PC-9 (cell line): ENCODE measurements around the gene CTU2. TPM values are rescaled to one million over a fixed set of nuclear protein-coding genes. Genes with fewer than 3 reads are reported as not detected.

Experiments
- BruUV-seq: library from RNA; stranded (reverse); fragments of 400-500 nt; replicated peaks from 2 replicates; lab custom pipeline; 2021; lab: Mats Ljungman, UMichigan
- CTCF ChIA-PET: fragments of 300-600 bp; sonication (Branson Sonifier 250); formaldehyde crosslinking; loops from one replicate; lab custom pipeline; 2022; ENCODE audit warnings: antibody characterized with exemption; lab: Charles Lee
- POLR2A ChIA-PET: fragments of 300-600 bp; sonication (Branson Sonifier 250); formaldehyde crosslinking; loops from one replicate; lab custom pipeline; 2022; ENCODE audit warnings: antibody characterized with exemption; ENCODE audit not compliant: unreplicated experiment; lab: Charles Lee
- DNase-seq, 2 experiments: peaks; one replicate each; pipeline versions ENCODE4 v3.0.0 to v3.0.0-alpha.2; 2015 to 2022; ENCODE audit warnings: mixed read lengths in 1 of 2
- H2AFZ ChIP-seq: fragments of 200-600 bp; sonication (generic); 2 replicates; pipeline ENCODE4 v1.8.1; 2017; ENCODE audit warnings: antibody characterized with exemption
- H3F3A ChIP-seq: fragments of 200-600 bp; sonication (generic); 2 replicates; pipeline ENCODE4 v1.8.1; 2017; ENCODE audit warnings: antibody characterized with exemption, mild to moderate bottlenecking, low read depth; ENCODE audit not compliant: insufficient read depth
- H3K27ac ChIP-seq: fragments of 200-600 bp; sonication (generic); 2 replicates; pipeline ENCODE4 v1.6.1; 2016; ENCODE audit warnings: mixed run types
- H3K27me3 ChIP-seq: fragments of 200-600 bp; sonication (generic); 2 replicates; pipeline ENCODE4 v1.6.1; 2016; ENCODE audit warnings: low read depth, mixed run types; ENCODE audit not compliant: insufficient read depth
- H3K36me3 ChIP-seq: fragments of 200-600 bp; sonication (generic); 2 replicates; pipeline ENCODE4 v1.6.1; 2016; ENCODE audit warnings: low read depth, mixed run types
- H3K4me1 ChIP-seq: fragments of 200-600 bp; sonication (generic); replicated peaks from 2 replicates; pipeline ENCODE4 v1.6.1; 2016; ENCODE audit warnings: mixed run types; ENCODE audit not compliant: insufficient read depth
- H3K4me2 ChIP-seq: fragments of 200-600 bp; sonication (generic); 2 replicates; pipeline ENCODE4 v1.6.1; 2017; ENCODE audit warnings: mixed run types
- H3K4me3 ChIP-seq: fragments of 200-600 bp; sonication (generic); 2 replicates; pipeline ENCODE4 v1.6.1; 2016; ENCODE audit warnings: mixed run types
- H3K79me2 ChIP-seq: fragments of 200-600 bp; sonication (generic); 2 replicates; pipeline ENCODE4 v1.6.1; 2017; ENCODE audit warnings: low read depth, mixed run types
- H3K9me2 ChIP-seq: fragments of 200-600 bp; sonication (generic); 2 replicates; pipeline ENCODE4 v1.8.1; 2017; ENCODE audit warnings: mild to moderate bottlenecking; ENCODE audit not compliant: insufficient read depth
- H3K9me3 ChIP-seq: fragments of 200-600 bp; sonication (generic); 2 replicates; pipeline ENCODE4 v1.8.1; 2016; ENCODE audit warnings: low read depth; ENCODE audit not compliant: insufficient read depth
- H4K20me1 ChIP-seq: fragments of 200-600 bp; sonication (generic); 2 replicates; pipeline ENCODE4 v1.8.1; 2017; ENCODE audit not compliant: insufficient read depth
- CTCF ChIP-seq: fragments of 200-600 bp; sonication (generic); conservative IDR thresholded peaks from 2 replicates; pipeline ENCODE4 v1.6.1; 2017; ENCODE audit warnings: mixed run types, antibody characterized with exemption, mild to moderate bottlenecking, moderate library complexity
- EZH2 ChIP-seq: fragments of 200-600 bp; sonication (generic); IDR thresholded peaks from 2 replicates; pipeline ENCODE4 v1.8.0; 2017; ENCODE audit warnings: antibody characterized with exemption, low read depth
- intact Hi-C: fragments of 100-400 bp; cut with micrococcal nuclease; formaldehyde crosslinking; loops from one replicate; pipeline ENCODE4 v1.10.0; 2022; ENCODE audit not compliant: unreplicated experiment
- total RNA-seq: library from RNA; stranded (reverse); gene quantifications from 2 replicates; pipeline ENCODE4 v1.2.3, GENCODE V29; 2021

CTU2 gene
- total RNA-seq, 1 experiment from 2014 or later, result 20.0 TPM

DNA sequence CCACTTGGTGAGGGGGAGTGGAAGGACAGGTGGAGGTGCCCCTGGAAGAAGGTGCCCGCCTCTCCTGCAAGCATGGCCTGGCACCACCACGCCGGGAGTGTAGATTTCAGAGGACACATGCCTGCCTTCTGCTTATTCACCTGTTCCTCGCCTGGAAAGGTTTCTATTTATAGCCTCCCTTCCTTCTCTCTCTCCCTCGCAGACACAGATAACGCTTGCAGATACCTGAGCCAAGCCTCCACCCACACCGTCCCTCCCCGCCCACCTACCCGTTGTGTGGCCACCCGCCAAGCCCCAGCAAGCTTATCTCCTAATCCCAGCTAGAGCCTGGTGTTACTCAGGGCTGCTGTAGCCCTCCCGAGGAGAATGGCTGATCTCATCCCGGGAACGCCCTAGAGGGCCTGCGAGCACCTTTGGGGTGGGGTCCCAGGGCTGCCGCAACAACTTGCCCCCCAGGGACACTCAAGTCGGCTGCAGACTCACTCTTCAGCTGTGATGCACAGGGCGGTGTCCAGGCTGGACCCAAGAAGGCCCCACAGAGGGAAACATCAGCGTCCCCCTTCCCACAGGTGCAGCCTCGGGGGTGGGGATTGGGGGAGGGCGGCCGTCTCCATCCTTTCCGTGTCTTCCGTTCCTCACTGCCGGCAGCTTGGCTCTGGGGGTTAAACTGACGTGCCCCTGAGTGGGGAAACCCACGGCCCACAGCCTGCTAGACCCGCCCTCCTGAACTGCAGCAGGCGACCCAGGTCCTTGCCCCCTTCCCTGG is 18.1 kb upstream of the CTU2 start:
- no peaks in the 10 kb centered on the region for H3K27me3 ChIP-seq
- H3K79me2 ChIP-seq, result no peaks in the 10 kb centered on the region
- peak; percentile 79 to 88 for DNase-seq
- peaks cover 16% of the 10 kb centered on the region; the same call in 1 of the 2 replicates for H3F3A ChIP-seq
- H3K4me3 ChIP-seq, result no peak overlapping the region
- peaks cover 20% of the 10 kb centered on the region for H3K4me1 ChIP-seq
- ChIA-PET CTCF (interaction anchor here (0.7 to 1.2 kb wide), 4 partner anchors 14 to 234 kb away, joined by 4 to 9 read pairs (median 7); no protein-coding TSS in a partner anchor), POLR2A (interaction anchor here (0.5 to 1.0 kb wide), 4 partner anchors 55 to 504 kb away, joined by 3 to 24 read pairs (median 10); no protein-coding TSS in a partner anchor)
- H3K4me2 ChIP-seq, result peak overlapping the region; percentile 60
- H3K9me2 ChIP-seq, result no peaks in the 10 kb centered on the region
- H3K9me3 ChIP-seq, result no peaks in the 10 kb centered on the region
- no peak for TF ChIP-seq EZH2
- no peak for TF ChIP-seq CTCF
- no peak overlapping the region for H3K27ac ChIP-seq
- H3K36me3 ChIP-seq, result no peaks in the 10 kb centered on the region
- intact Hi-C loops, result loop anchor here (5.0 to 10.0 kb wide), 2 partner anchors 124 to 233 kb away; partner anchors contain the start of genes APRT and ZFPM1
- H4K20me1 ChIP-seq, result no peaks in the 10 kb centered on the region
- BruUV-seq, result no TSS peak
- no peak overlapping the region for H2AFZ ChIP-seq

GRCh38 chr16:88690341-88691128 is 15.8 kb upstream of the CTU2 start:
- CTCF ChIA-PET, result interaction anchor here (0.7 kb wide), 1 partner anchor 269 kb away, joined by 11 read pairs; no protein-coding TSS in a partner anchor
- Histone ChIP-seq H3F3A (peaks cover 13% of the 10 kb centered on the region; the same call in 1 of the 2 replicates), H3K9me3 (no peaks in the 10 kb centered on the region), H3K4me2 (no peak overlapping the region), H3K27ac (no peak overlapping the region), H3K27me3 (no peaks in the 10 kb centered on the region), H2AFZ (no peak overlapping the region), H3K79me2 (no peaks in the 10 kb centered on the region), H3K4me3 (no peak overlapping the region), H3K9me2 (no peaks in the 10 kb centered on the region), H3K4me1 (peaks cover 17% of the 10 kb centered on the region), H3K36me3 (no peaks in the 10 kb centered on the region), H4K20me1 (no peaks in the 10 kb centered on the region)
- no peak for DNase-seq
- intact Hi-C loops, result no loop called here
- POLR2A ChIA-PET, result no interaction called here
- no TSS peak for BruUV-seq
- no peak for TF ChIP-seq EZH2

GRCh38 chr16:88691129-88691813 is 15.0 kb upstream of the CTU2 start:
- no TSS peak for BruUV-seq
- Histone ChIP-seq H3K27me3 (no peaks in the 10 kb centered on the region), H3K79me2 (no peaks in the 10 kb centered on the region), H2AFZ (no peak overlapping the region), H3F3A (peaks cover 10% of the 10 kb centered on the region; the same call in 1 of the 2 replicates), H3K4me1 (peaks cover 14% of the 10 kb centered on the region), H3K9me3 (no peaks in the 10 kb centered on the region), H3K4me2 (no peak overlapping the region), H3K36me3 (no peaks in the 10 kb centered on the region), H3K27ac (no peak overlapping the region), H3K4me3 (no peak overlapping the region), H4K20me1 (no peaks in the 10 kb centered on the region), H3K9me2 (no peaks in the 10 kb centered on the region)
- intact Hi-C loops, result no loop called here
- POLR2A ChIA-PET, result no interaction called here
- no peak for TF ChIP-seq EZH2
- TF ChIP-seq CTCF, result no peak
- CTCF ChIA-PET, result no interaction called here
- no peak for DNase-seq
